Testis (tissue), 3 donors: Measurements from ENCODE around the gene HJV. TPM values are rescaled to one million over a fixed set of nuclear protein-coding genes. Genes with fewer than 3 reads are reported as not detected.
A peak's percentile ranks its signal among the peaks of the same experiment; 100 is the strongest.

Source experiments
- DNase-seq: peaks from one replicate; pipeline ENCODE4 v3.0.0-alpha.2; 2019
- H3K27ac ChIP-seq, 2 donors: fragments of 200-600 bp; sonication (generic); one replicate each; pipeline ENCODE4 v1.5.1; 2019
- H3K27me3 ChIP-seq: fragments of 200-600 bp; sonication (generic); one replicate; pipeline ENCODE4 v1.5.1; 2019
- H3K36me3 ChIP-seq: fragments of 200-600 bp; sonication (generic); one replicate; pipeline ENCODE4 v1.5.1; 2017; ENCODE audit warnings: low read depth; ENCODE audit errors: missing control alignments
- H3K4me1 ChIP-seq: fragments of 200-600 bp; sonication (generic); one replicate; pipeline ENCODE4 v1.5.1; 2019
- H3K4me3 ChIP-seq, 2 donors: fragments of 200-600 bp; sonication (generic); one replicate each; pipeline ENCODE4 v1.5.1; 2017 to 2019
- H3K9me3 ChIP-seq: fragments of 200-600 bp; sonication (generic); one replicate; pipeline ENCODE4 v1.5.1; 2017
- CTCF ChIP-seq, 3 experiments: fragments of 450-650 bp in 2 of 3; fragments of 200-600 bp in 1 of 3; sonication (generic) in 1 of 3; IDR thresholded peaks; one replicate each; pipeline ENCODE4 v1.5.1; 2016 to 2019; ENCODE audit warnings: antibody characterized with exemption in 3 of 3, mild to moderate bottlenecking in 2 of 3, moderate library complexity in 1 of 3
- POLR2A ChIP-seq: fragments of 450-650 bp; IDR thresholded peaks from one replicate; pipeline ENCODE4 v1.6.1; 2017; ENCODE audit warnings: antibody characterized with exemption, mild to moderate bottlenecking, moderate library complexity
- WGBS, 2 donors: methylation state at CpG; one replicate each; pipeline ENCODE4 v1.1.5; 2018; 5-methylcytosine and 5-hydroxymethylcytosine counted together
- intact Hi-C: fragments of 100-400 bp; cut with DNase I; formaldehyde crosslinking; loops from one replicate; pipeline ENCODE4 v1.15.1; 2023; ENCODE audit warnings: low total_unique reads
- polyA plus RNA-seq: library from polyadenylated mRNA; stranded (reverse); fragments of 350-450 nt; fragmentation: Illumina TruSeq; extraction: RNeasy Lipid Tissue Mini Kit (QIAGEN cat#74804); gene quantifications from one replicate; pipeline ENCODE4 v1.2.3, GENCODE V29; 2014; ENCODE audit warnings: low read depth, low replicate concordance; ENCODE audit not compliant: insufficient read depth
- total RNA-seq, 2 donors: library from RNA; depleted of rRNA; stranded (reverse); fragments of >200 nt; gene quantifications; one replicate each; pipeline ENCODE4 v1.2.3, GENCODE V29; 2016

HJV gene
- total and polyA plus RNA-seq, 3 donors from 2014 or later: 0.43 to 7.7 TPM; not detected in 1

DNA sequence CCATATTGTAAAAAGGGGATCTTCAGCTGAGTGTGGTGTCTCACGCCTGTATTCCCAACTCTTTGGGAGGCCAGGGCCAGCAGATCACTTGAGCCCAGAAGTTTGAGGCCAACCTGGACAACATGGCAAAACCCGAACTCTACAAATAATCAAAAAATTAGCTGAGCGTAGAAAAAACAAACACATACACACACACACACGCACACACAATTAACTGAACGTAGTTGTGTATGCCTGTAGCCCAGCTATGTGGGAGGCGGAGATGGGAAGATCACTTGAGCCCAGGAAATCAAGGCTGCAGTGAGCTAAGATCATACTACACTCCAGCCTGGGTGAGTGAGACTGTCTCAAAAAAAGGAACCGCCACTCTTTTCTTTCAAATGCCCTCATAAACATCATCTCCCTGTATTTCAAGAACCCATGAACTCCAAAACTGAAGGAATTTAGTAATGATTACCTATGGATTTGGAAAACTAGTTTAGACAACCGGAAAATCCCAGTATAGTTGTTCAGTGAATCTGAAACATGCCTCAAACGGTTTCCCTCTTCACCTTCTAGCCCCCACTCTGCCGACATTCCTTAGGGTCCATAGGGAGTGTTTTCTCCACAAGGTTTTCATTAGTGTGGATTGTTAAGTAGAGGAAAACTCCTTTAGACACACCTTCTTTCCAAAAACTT is 29.7 kb downstream of the HJV start:
- intact Hi-C loops: no loop called here
- WGBS, 2 donors: 70 to 73% methylated on average over 10 of the region's 10 CpGs
- DNase-seq: no peak
- no peaks in the 10 kb centered on the region for H3K4me1 ChIP-seq
- TF ChIP-seq POLR2A (no peak), CTCF (IDR thresholded peaks at IDR 0.05) (no peak)
- H3K36me3 ChIP-seq: no peaks in the 10 kb centered on the region
- H3K9me3 ChIP-seq: no peaks in the 10 kb centered on the region
- peak overlapping the region; percentile 95 to 98 for H3K27ac ChIP-seq
- no peaks in the 10 kb centered on the region for H3K27me3 ChIP-seq
- peak overlapping the region in 1 of 2 donors; percentile 91 for H3K4me3 ChIP-seq

DNA sequence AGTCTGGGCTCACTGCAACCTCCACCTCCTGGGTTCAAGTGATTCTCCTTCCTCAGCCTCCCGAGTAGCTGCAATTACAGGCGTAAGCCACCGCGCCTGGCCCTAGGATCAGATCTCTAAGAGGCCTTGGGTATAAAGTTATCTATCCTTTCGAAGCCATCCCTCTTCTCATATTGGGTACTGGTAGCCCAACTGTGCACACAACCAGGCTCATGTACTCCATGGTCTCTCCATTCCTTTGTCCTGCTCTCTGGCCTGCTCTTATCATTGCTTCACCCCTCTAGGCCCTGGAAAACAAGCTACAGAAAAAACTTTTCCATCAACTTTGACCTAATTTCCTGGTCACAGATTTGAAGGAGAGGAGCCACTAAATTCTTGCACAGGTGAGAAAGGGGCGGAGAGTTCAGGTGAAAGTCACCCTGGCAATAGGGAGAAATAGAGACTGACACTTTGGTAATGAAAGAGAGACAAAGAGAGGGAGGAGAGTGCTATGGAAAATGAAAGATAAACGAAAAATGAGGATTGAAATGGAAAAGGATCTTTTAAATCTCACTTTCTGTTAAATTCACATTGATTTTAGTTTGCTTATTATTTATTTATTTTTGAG is 31.2 kb downstream of the HJV start:
- Histone ChIP-seq H3K36me3 (no peaks in the 10 kb centered on the region), H3K4me1 (peaks cover under 1% of the 10 kb centered on the region), H3K27ac (peak overlapping the region in 1 of 2 donors; percentile 98), H3K9me3 (no peaks in the 10 kb centered on the region), H3K27me3 (no peaks in the 10 kb centered on the region), H3K4me3 (no peak overlapping the region)
- whole genome bisulfite sequencing, 2 donors: 84 to 88% methylated on average over 7 of the region's 7 CpGs
- DNase-seq: no peak
- TF ChIP-seq POLR2A: no peak
- TF ChIP-seq CTCF (IDR thresholded peaks at IDR 0.05): no peak
- intact Hi-C loops: no loop called here

- no peak for DNase-seq
- intact Hi-C loops: no loop called here
- TF ChIP-seq CTCF (IDR thresholded peaks at IDR 0.05) (no peak), POLR2A (no peak)
- Histone ChIP-seq H3K27me3 (no peaks in the 10 kb centered on the region), H3K9me3 (no peaks in the 10 kb centered on the region), H3K4me3 (no peak overlapping the region), H3K36me3 (no peaks in the 10 kb centered on the region), H3K4me1 (peaks cover 5% of the 10 kb centered on the region), H3K27ac (no peak overlapping the region)
- WGBS, 2 donors: 82 to 86% methylated on average over 5 of the region's 5 CpGs
Measured at GRCh38 chr1:145988773-145989172, 32.8 kb downstream of the HJV start.

DNA sequence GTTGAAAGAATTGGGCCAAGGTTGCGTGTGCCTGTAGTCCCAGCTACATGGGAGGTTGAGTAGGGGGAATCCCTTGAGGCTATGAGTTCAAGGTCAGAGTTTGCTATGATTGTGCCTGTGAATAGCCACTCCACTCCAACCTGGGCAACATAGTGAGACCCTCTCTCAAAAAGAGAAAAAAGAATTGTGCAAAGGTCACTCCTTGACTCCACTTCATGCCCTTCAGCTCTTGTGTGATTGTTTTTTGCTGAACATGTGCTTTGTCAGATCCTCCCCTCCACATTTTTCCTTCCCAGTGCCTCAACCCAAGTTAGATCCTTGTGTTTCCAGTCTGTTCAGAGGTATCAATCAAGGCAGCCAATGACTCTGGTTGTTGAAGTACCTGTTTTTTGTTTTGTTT is 33.6 kb downstream of the HJV start:
- H3K27ac ChIP-seq: no peak overlapping the region
- TF ChIP-seq POLR2A (no peak), CTCF (IDR thresholded peaks at IDR 0.05) (no peak)
- H3K27me3 ChIP-seq: no peaks in the 10 kb centered on the region
- peaks cover 5% of the 10 kb centered on the region for H3K4me1 ChIP-seq
- intact Hi-C loops: no loop called here
- no peaks in the 10 kb centered on the region for H3K36me3 ChIP-seq
- H3K4me3 ChIP-seq: no peak overlapping the region
- DNase-seq: no peak
- H3K9me3 ChIP-seq: no peaks in the 10 kb centered on the region
- 95 to 100% methylated on average over 1 of the region's 1 CpG for WGBS, 2 donors

GRCh38 chr1:145986551-145986950 is 35.0 kb downstream of the HJV start:
- Histone ChIP-seq H3K36me3 (no peaks in the 10 kb centered on the region), H3K27me3 (no peaks in the 10 kb centered on the region), H3K9me3 (no peaks in the 10 kb centered on the region), H3K27ac (peak overlapping the region in 1 of 2 donors; percentile 74), H3K4me3 (no peak overlapping the region), H3K4me1 (peaks cover 5% of the 10 kb centered on the region)
- intact Hi-C loops: no loop called here
- WGBS, 2 donors: 90 to 95% methylated on average over 6 of the region's 6 CpGs
- TF ChIP-seq POLR2A (no peak), CTCF (IDR thresholded peaks at IDR 0.05) (no peak)
- DNase-seq: no peak
